ENCODE data around the gene PTEN. TPM values are rescaled to one million over a fixed set of nuclear protein-coding genes. Genes with fewer than 3 reads are reported as not detected.
A peak's percentile ranks its signal among the peaks of the same experiment; 100 is the strongest.

PTEN gene
- total and polyA plus RNA-seq, 9 of the 15 experiments (the other 6 are each of a cell fraction or from before 2014, with no cell fraction given), result 8.4 to 56.9 (median 22.2) TPM

DNA sequence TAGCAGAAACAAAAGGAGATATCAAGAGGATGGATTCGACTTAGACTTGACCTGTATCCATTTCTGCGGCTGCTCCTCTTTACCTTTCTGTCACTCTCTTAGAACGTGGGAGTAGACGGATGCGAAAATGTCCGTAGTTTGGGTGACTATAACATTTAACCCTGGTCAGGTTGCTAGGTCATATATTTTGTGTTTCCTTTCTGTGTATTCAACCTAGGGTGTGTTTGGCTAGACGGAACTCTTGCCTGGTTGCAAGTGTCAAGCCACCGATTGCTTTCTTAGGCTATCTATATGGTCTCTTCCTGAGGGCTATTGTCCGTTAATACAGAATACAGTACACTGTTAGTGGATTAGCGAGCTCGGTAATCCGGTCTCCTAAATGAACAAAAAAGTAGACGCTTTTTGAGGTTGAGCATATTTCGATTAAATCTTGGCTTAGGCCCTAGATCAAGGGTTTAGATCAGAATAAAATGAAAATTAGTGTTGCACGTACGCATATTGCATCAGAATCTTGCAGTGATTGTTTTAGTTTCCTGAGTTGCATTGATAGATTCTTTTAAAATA lies 1.2 kb downstream of the PTEN start:
- intact Hi-C loops (cut with micrococcal nuclease), result loop anchor here (2.0 to 5.0 kb wide), 4 partner anchors 14 to 523 kb away; partner anchors contain the start of gene ATAD1
- no peaks in the 10 kb centered on the region for H3K27me3 ChIP-seq (ENCODE audit: control insufficient read depth in 2 of 2, insufficient read depth in 2 of 2, low read length in 2 of 2)
- peak; percentile 30 for ATAC-seq
- H3K9ac ChIP-seq (ENCODE audit: insufficient read depth in 1 of 2, low read depth in 2 of 2, low read length in 2 of 2), result peak overlapping the region; percentile 67 to 90
- ChIA-PET CTCF (ENCODE audit: low intra/inter-chr PET ratio) (interaction anchor here (1.1 kb wide), 1 partner anchor 47 kb away, joined by 3 read pairs; the partner anchor contains the start of gene ATAD1), POLR2A (interaction anchor here (0.6 to 2.6 kb wide), 2 partner anchors 13 to 202 kb away, joined by 3 to 11 read pairs; no protein-coding TSS in a partner anchor)
- FAIRE-seq, result no peak
- DNase-seq (ENCODE audit: extremely low read depth in 1 of 4, low spot score in 3 of 4), result peak in 3 of 4 experiments; percentile 4 to 38 (median 13)
- H3K4me2 ChIP-seq (ENCODE audit: insufficient read depth, low read length), result peak overlapping the region; percentile 86
- peaks cover 3 to 13% of the 10 kb centered on the region in 2 experiments; a peak in 4 of 5 replicates for H3K4me1 ChIP-seq (replicated peaks in 1 of 2; ENCODE audit: control insufficient read depth in 2 of 2, insufficient read depth in 2 of 2, low read length in 2 of 2)
- WGBS (ENCODE audit: insufficient coverage, low coverage, missing lambda C conversion rate), result 2% methylated on average over 15 of the region's 16 CpGs
- peak overlapping the region; percentile 88 for H3K4me3 ChIP-seq
- no peaks in the 10 kb centered on the region for H3K9me1 ChIP-seq (ENCODE audit: control insufficient read depth, insufficient read depth, low read length)
- H2AFZ ChIP-seq (ENCODE audit: low read depth, low read length), result no peak overlapping the region
- BruUV-seq (replicated peaks), result no TSS peak
- H3K27ac ChIP-seq (ENCODE audit: extremely low read depth, low read depth, low read length), result peak overlapping the region; percentile 49
- no peaks in the 10 kb centered on the region for H3K9me3 ChIP-seq (replicated peaks; ENCODE audit: control insufficient read depth, insufficient read depth, low read depth, low read length)
- 0 out of 3 replicates have a peak, but pooled peaks cover 2% of the 10 kb centered on the region for H3K36me3 ChIP-seq (ENCODE audit: control insufficient read depth, insufficient read depth, low read length)
- H4K20me1 ChIP-seq (replicated peaks; ENCODE audit: control insufficient read depth, insufficient read depth, low read length), result peaks cover 11% of the 10 kb centered on the region; the same call in 1 of the 2 replicates
- H3K79me2 ChIP-seq (ENCODE audit: control insufficient read depth, insufficient read depth, low read length), result peaks cover 60% of the 10 kb centered on the region
- in situ Hi-C loops (cut with MboI), result loop anchor here (25.0 kb wide), 1 partner anchor 223 kb away; no protein-coding TSS in a partner anchor
- TF ChIP-seq RFX7 (CRISPR knock-in tag; IDR thresholded peaks at IDR 0.05) (no peak), SETDB1 (IDR thresholded peaks at IDR 0.05; ENCODE audit: low read length) (no peak), PTTG1 (tag; IDR thresholded peaks at IDR 0.05; ENCODE audit: low read depth) (no peak), CEBPG (CRISPR knock-in tag; IDR thresholded peaks at IDR 0.05) (no peak; the same call in 1 of the 2 replicates), CEBPG (tag; conservative IDR thresholded peaks at IDR 0.05 in 1 of 2, IDR thresholded peaks at IDR 0.05 in 1 of 2) (peak; percentile 77 to 84), TCF7 (IDR thresholded peaks at IDR 0.05; ENCODE audit: borderline replicate concordance) (no peak), ZNF644 (tag; IDR thresholded peaks at IDR 0.05; ENCODE audit: low read depth) (no peak), OTX1 (CRISPR knock-in tag; IDR thresholded peaks at IDR 0.05) (no peak), RAD21 (CRISPR knock-in tag; conservative IDR thresholded peaks at IDR 0.05 in 1 of 2, IDR thresholded peaks at IDR 0.05 in 1 of 2) (no peak), CXXC5 (CRISPR knock-in tag; IDR thresholded peaks at IDR 0.05) (peak; percentile 27; the same call in 1 of the 2 replicates)
- TF ChIP-seq, protein P1, sequence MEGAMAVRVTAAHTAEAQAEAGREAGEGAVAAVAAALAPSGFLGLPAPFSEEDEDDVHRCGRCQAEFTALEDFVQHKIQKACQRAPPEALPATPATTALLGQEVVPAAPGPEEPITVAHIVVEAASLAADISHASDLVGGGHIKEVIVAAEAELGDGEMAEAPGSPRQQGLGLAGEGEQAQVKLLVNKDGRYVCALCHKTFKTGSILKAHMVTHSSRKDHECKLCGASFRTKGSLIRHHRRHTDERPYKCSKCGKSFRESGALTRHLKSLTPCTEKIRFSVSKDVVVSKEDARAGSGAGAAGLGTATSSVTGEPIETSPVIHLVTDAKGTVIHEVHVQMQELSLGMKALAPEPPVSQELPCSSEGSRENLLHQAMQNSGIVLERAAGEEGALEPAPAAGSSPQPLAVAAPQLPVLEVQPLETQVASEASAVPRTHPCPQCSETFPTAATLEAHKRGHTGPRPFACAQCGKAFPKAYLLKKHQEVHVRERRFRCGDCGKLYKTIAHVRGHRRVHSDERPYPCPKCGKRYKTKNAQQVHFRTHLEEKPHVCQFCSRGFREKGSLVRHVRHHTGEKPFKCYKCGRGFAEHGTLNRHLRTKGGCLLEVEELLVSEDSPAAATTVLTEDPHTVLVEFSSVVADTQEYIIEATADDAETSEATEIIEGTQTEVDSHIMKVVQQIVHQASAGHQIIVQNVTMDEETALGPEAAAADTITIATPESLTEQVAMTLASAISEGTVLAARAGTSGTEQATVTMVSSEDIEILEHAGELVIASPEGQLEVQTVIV (CRISPR knock-in tag; IDR thresholded peaks at IDR 0.05; ENCODE audit: borderline replicate concordance), result no peak
- TF ChIP-seq, protein P2, sequence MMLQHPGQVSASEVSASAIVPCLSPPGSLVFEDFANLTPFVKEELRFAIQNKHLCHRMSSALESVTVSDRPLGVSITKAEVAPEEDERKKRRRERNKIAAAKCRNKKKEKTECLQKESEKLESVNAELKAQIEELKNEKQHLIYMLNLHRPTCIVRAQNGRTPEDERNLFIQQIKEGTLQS (IDR thresholded peaks at IDR 0.05), result peak; percentile 49; the same call in 1 of the 2 replicates
- TF ChIP-seq, protein P2 (CRISPR knock-in tag; conservative IDR thresholded peaks at IDR 0.05), result no peak
- TF ChIP-seq, protein P3, sequence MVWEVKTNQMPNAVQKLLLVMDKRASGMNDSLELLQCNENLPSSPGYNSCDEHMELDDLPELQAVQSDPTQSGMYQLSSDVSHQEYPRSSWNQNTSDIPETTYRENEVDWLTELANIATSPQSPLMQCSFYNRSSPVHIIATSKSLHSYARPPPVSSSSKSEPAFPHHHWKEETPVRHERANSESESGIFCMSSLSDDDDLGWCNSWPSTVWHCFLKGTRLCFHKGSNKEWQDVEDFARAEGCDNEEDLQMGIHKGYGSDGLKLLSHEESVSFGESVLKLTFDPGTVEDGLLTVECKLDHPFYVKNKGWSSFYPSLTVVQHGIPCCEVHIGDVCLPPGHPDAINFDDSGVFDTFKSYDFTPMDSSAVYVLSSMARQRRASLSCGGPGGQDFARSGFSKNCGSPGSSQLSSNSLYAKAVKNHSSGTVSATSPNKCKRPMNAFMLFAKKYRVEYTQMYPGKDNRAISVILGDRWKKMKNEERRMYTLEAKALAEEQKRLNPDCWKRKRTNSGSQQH (CRISPR knock-in tag; IDR thresholded peaks at IDR 0.05), result no peak
- TF ChIP-seq, protein P4, sequence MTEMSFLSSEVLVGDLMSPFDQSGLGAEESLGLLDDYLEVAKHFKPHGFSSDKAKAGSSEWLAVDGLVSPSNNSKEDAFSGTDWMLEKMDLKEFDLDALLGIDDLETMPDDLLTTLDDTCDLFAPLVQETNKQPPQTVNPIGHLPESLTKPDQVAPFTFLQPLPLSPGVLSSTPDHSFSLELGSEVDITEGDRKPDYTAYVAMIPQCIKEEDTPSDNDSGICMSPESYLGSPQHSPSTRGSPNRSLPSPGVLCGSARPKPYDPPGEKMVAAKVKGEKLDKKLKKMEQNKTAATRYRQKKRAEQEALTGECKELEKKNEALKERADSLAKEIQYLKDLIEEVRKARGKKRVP (CRISPR knock-in tag; IDR thresholded peaks at IDR 0.05), result 0 out of 2 replicates have a peak, but pooled peaks have one; percentile 58

All from K562 (cell line).